Natural killer cell treated with Interleukin-12 subunit alpha and Interleukin-12 subunit beta and Interleukin-15 and Interleukin-18, amount 100 ng/mL, for 72 hours (primary cell): ENCODE measurements around the gene WDR54. TPM values are rescaled to one million over a fixed set of nuclear protein-coding genes. Genes with fewer than 3 reads are reported as not detected.

Experiments used
- total RNA-seq, 2 donors: library from RNA; stranded (reverse); gene quantifications; one replicate each; pipeline ENCODE4 v1.2.3, GENCODE V29; 2022

WDR54 gene
- total RNA-seq, 2 donors from 2014 or later, result 41.8 to 44.9 TPM

Other genes starting within 250 kb of the WDR54 start
- 100 to 1,000 TPM; 167 to 228 TPM for gene MOB1A, start 242.9 kb upstream of the WDR54 start, total RNA-seq
- gene MTHFD2, start 223.1 kb upstream of the WDR54 start, total RNA-seq, result 100 to 1,000 TPM; 384 to 480 TPM
- 1 to 10 TPM; 1.2 to 3.2 TPM for gene SLC4A5, start 78.3 kb upstream of the WDR54 start, total RNA-seq
- gene DCTN1, start 41.4 kb upstream of the WDR54 start, total RNA-seq, result 100 to 1,000 TPM in 1 of 2 donors, 10 to 100 TPM in 1; 97.8 to 106 TPM
- gene C2orf81, start 111 bp upstream of the WDR54 start, total RNA-seq, result 1 to 10 TPM; 1.7 to 2.2 TPM
- gene RTKN, start 20.2 kb downstream of the WDR54 start, total RNA-seq, result 10 to 100 TPM in 1 of 2 donors, 1 to 10 TPM in 1; 4.6 to 11.6 TPM
- 10 to 100 TPM; 42.3 to 45.6 TPM for gene INO80B, start 33.4 kb downstream of the WDR54 start, total RNA-seq
- 10 to 100 TPM; 28.6 to 48.0 TPM for gene WBP1, start 36.7 kb downstream of the WDR54 start, total RNA-seq
- 100 to 1,000 TPM in 1 of 2 donors, 10 to 100 TPM in 1; 97.9 to 111 TPM for gene MOGS, start 43.7 kb downstream of the WDR54 start, total RNA-seq
- 100 to 1,000 TPM in 1 of 2 donors, 10 to 100 TPM in 1; 94.5 to 111 TPM for gene MRPL53, start 51.0 kb downstream of the WDR54 start, total RNA-seq
- 10 to 100 TPM; 31.8 to 46.5 TPM for gene CCDC142, start 61.3 kb downstream of the WDR54 start, total RNA-seq
- 10 to 100 TPM; 42.8 to 49.0 TPM for gene TTC31, start 61.4 kb downstream of the WDR54 start, total RNA-seq
- 1 to 10 TPM; 1.3 to 1.5 TPM for gene LBX2, start 77.9 kb downstream of the WDR54 start, total RNA-seq
- 10 to 100 TPM; 31.3 to 41.3 TPM for gene PCGF1, start 86.0 kb downstream of the WDR54 start, total RNA-seq
- under 1 TPM; 0.12 to 0.95 TPM for gene TLX2, start 92.7 kb downstream of the WDR54 start, total RNA-seq
- 1 to 10 TPM in 1 of 2 donors, under 1 TPM in 1; 0.55 to 1.0 TPM for gene DQX1, start 104.5 kb downstream of the WDR54 start, total RNA-seq
- gene AUP1, start 108.0 kb downstream of the WDR54 start, total RNA-seq, result 100 to 1,000 TPM; 190 to 233 TPM
- gene HTRA2, start 108.2 kb downstream of the WDR54 start, total RNA-seq, result 100 to 1,000 TPM in 1 of 2 donors, 10 to 100 TPM in 1; 93.1 to 100 TPM
- 1 to 10 TPM; 1.2 to 2.7 TPM for gene LOXL3, start 132.2 kb downstream of the WDR54 start, total RNA-seq
- 10 to 100 TPM; 27.4 to 34.4 TPM for gene DOK1, start 133.0 kb downstream of the WDR54 start, total RNA-seq
- not detected for gene M1AP, start 226.6 kb downstream of the WDR54 start, total RNA-seq
- gene SEMA4F, start 232.5 kb downstream of the WDR54 start, total RNA-seq, result 1 to 10 TPM; 2.0 to 5.3 TPM